Spleen (tissue), 13 donors: ENCODE measurements around the gene SMIM29. TPM values are rescaled to one million over a fixed set of nuclear protein-coding genes. Genes with fewer than 3 reads are reported as not detected.
A peak's percentile ranks its signal among the peaks of the same experiment; 100 is the strongest.

Source experiments
- DNase-seq: peaks from one replicate; pipeline ENCODE4 v3.0.0-alpha.2; 2020
- H3K27ac ChIP-seq, 8 donors: fragments of 200-600 bp; sonication (generic) in 7 of 8; 1 replicate in 4 of 8; 2 replicates in 4 of 8; pipeline versions ENCODE4 v1.5.0 to v1.8.0; 2016 to 2021; ENCODE audit warnings: inconsistent platforms in 4 of 8, mild to moderate bottlenecking in 4 of 8, moderate library complexity in 1 of 8
- H3K27me3 ChIP-seq, 7 donors: fragments of 200-600 bp; sonication (generic) in 6 of 7; replicated peaks in 1 of 7; 1 replicate in 4 of 7; 2 replicates in 3 of 7; pipeline versions ENCODE4 v1.5.0 to v1.8.0; 2016 to 2021; ENCODE audit warnings: inconsistent platforms in 3 of 7, mild to moderate bottlenecking in 1 of 7
- H3K36me3 ChIP-seq, 6 donors: fragments of 200-600 bp; sonication (generic) in 5 of 6; 1 replicate in 4 of 6; 2 replicates in 2 of 6; pipeline versions ENCODE4 v1.5.0 to v1.8.0; 2016 to 2021; ENCODE audit warnings: inconsistent platforms in 2 of 6
- H3K4me1 ChIP-seq, 6 donors: fragments of 200-600 bp; sonication (generic) in 5 of 6; 1 replicate in 3 of 6; 2 replicates in 3 of 6; pipeline versions ENCODE4 v1.5.0 to v1.8.0; 2016 to 2021; ENCODE audit warnings: inconsistent platforms in 3 of 6
- H3K4me3 ChIP-seq, 8 donors: fragments of 200-600 bp; sonication (generic) in 7 of 8; 1 replicate in 4 of 8; 2 replicates in 4 of 8; pipeline versions ENCODE4 v1.5.0 to v1.8.0; 2016 to 2021; ENCODE audit warnings: inconsistent platforms in 4 of 8, mild to moderate bottlenecking in 4 of 8, moderate library complexity in 2 of 8
- H3K9me3 ChIP-seq, 8 donors: fragments of 200-600 bp; sonication (generic) in 7 of 8; 1 replicate in 4 of 8; 2 replicates in 4 of 8; pipeline versions ENCODE4 v1.5.0 to v1.8.0; 2016 to 2021; ENCODE audit warnings: inconsistent platforms in 4 of 8
- CTCF ChIP-seq, 11 experiments: fragments of 200-600 bp in 7 of 11; fragments of 450-650 bp in 4 of 11; sonication (generic) in 4 of 11; IDR thresholded peaks in 8 of 11; conservative IDR thresholded peaks in 3 of 11; 1 replicate in 7 of 11; 2 replicates in 4 of 11; pipeline versions ENCODE4 v1.4.0 to v1.8.0; 2016 to 2021; ENCODE audit warnings: antibody characterized with exemption in 11 of 11, inconsistent platforms in 4 of 11, mild to moderate bottlenecking in 1 of 11
- POLR2A ChIP-seq, 3 donors: fragments of 450-650 bp; IDR thresholded peaks; one replicate each; pipeline ENCODE4 v1.5.1; 2017; ENCODE audit warnings: antibody characterized with exemption in 3 of 3, mild to moderate bottlenecking in 1 of 3
- POLR2AphosphoS5 ChIP-seq, 3 donors: sonication (generic); formaldehyde crosslinking; IDR thresholded peaks; one replicate each; pipeline ENCODE4 v1.5.1; 2017; ENCODE audit warnings: antibody characterized with exemption in 3 of 3
- WGBS, 5 donors: extraction: QIAGEN DNeasy Blood & Tissue Kit in 3 of 5; methylation state at CpG; one replicate each; pipeline versions ENCODE4 v1.1.5 to v1.1.7; 2013 to 2018; 5-methylcytosine and 5-hydroxymethylcytosine counted together
- intact Hi-C: fragments of 100-400 bp; cut with DNase I; formaldehyde crosslinking; loops from one replicate; pipeline ENCODE4 v1.15.0; 2023; ENCODE audit warnings: low total_unique reads
- long read RNA-seq, 2 donors: transcript quantifications; one replicate each; lab custom pipeline, GENCODE V29; 2026
- polyA plus RNA-seq, 3 donors: library from polyadenylated mRNA; stranded (reverse); fragments of 200-250 nt; gene quantifications; one replicate each; pipeline ENCODE4 v1.2.1, GENCODE V29; 2013
- total RNA-seq, 7 donors: library from RNA; depleted of rRNA in 3 of 7; stranded (reverse); fragments of >200 nt in 3 of 7; fragmentation: NEBNext Ultra II Directional in 4 of 7; extraction: Animal tissue kit (Norgen Biotek cat#: 25700) in 4 of 7; gene quantifications; one replicate each; pipeline versions ENCODE4 v1.1.0 to v1.2.1, GENCODE V29; 2016 to 2021
- donor health status: healthy with polysubstance abuse.
- donor health status: DM: no; HTN: no; CAD: no; lungs with moderate emphysema.
- donor health status: DM: no; HTN: no; CAD: no.
- donor health status: Bipolar disorder and iron deficiency.
- donor health status: healthy.
- donor health status: DM: no; HTN: no; CAD: no.
- donor health status: DM: yes; HTN: yes; CAD: no.

The SMIM29 gene
- total RNA-seq (10 to 100 TPM; 24.7 to 40.7 (median 33.9) TPM), polyA plus RNA-seq (10 to 100 TPM; 69.0 to 73.7 (median 71.5) TPM)
- long read RNA-seq, donor 1, transcript SMIM29-205 (5 exons, 1,297 nt) = major isoform, 8 of 11 reads
- long read RNA-seq, donor 1, partial matches to known transcripts = 0 of 11 reads
- long read RNA-seq, donor 1, other reads (novel, unspliced or antisense) = 0 of 11 reads
- long read RNA-seq, donor 2, partial matches to known transcripts = 0 of 5 reads
- long read RNA-seq, donor 2, other reads (novel, unspliced or antisense) = 0 of 5 reads

- Histone ChIP-seq H3K4me1 (peaks cover 18 to 59% (median 45%) of the 10 kb centered on the region in 6 donors), H3K36me3 (peaks cover 0 to 36% (median 0%) of the 10 kb centered on the region in 6 donors), H3K4me3 (peak within 1 kb of the TSS; percentile 64 to 90 (median 78)), H3K27ac (peak within 1 kb of the TSS; percentile 92 to 98 (median 94)), H3K9me3 (no peaks in the 10 kb centered on the region), H3K27me3 (no peaks in the 10 kb centered on the region)
- intact Hi-C loops = loop anchor here (2.0 kb wide), 2 partner anchors 144 to 166 kb away; partner anchors contain the start of gene NUDT3
- WGBS, 5 donors = 0% methylated on average over 13 to 79 of the region's 79 CpGs
- peak; percentile 88 to 95 (median 91) for TF ChIP-seq POLR2AphosphoS5 (IDR thresholded peaks at IDR 0.05)
- peak; percentile 98 to 100 (median 100) for TF ChIP-seq CTCF (IDR thresholded peaks at IDR 0.05 in 8 of 11, conservative IDR thresholded peaks at IDR 0.05 in 3 of 11)
- TF ChIP-seq POLR2A (IDR thresholded peaks at IDR 0.05) = no peak
- peak; percentile 100 for DNase-seq
These were observed at the start of gene SMIM29 for GRCh38 chr6:34248727-34249468. Gene SMIM29 (minus strand): TSS chr6:34249006. CDS start chr6:34247791, 1,215 bp downstream.

GRCh38 chr6:34295721-34296120 is 46.9 kb upstream of the SMIM29 start:
- Histone ChIP-seq H3K27me3 (no peaks in the 10 kb centered on the region), H3K36me3 (peaks cover 0 to 49% (median 24%) of the 10 kb centered on the region in 6 donors), H3K4me3 (no peak overlapping the region), H3K9me3 (no peaks in the 10 kb centered on the region), H3K4me1 (peaks cover 15 to 61% (median 42%) of the 10 kb centered on the region in 6 donors), H3K27ac (peak overlapping the region in 6 of 8 donors; percentile 17 to 71 (median 62))
- TF ChIP-seq POLR2AphosphoS5 (IDR thresholded peaks at IDR 0.05) = no peak
- no peak for TF ChIP-seq CTCF (IDR thresholded peaks at IDR 0.05 in 8 of 11, conservative IDR thresholded peaks at IDR 0.05 in 3 of 11)
- TF ChIP-seq POLR2A (IDR thresholded peaks at IDR 0.05) = no peak
- intact Hi-C loops = no loop called here
- WGBS, 5 donors = 29 to 40% (median 33%) methylated on average over 3 of the region's 3 CpGs
- DNase-seq = no peak

- Histone ChIP-seq H3K9me3 (no peaks in the 10 kb centered on the region), H3K36me3 (peaks cover 0 to 50% (median 25%) of the 10 kb centered on the region in 6 donors), H3K27me3 (no peaks in the 10 kb centered on the region), H3K27ac (no peak overlapping the region), H3K4me3 (no peak overlapping the region), H3K4me1 (peaks cover 18 to 55% (median 34%) of the 10 kb centered on the region in 6 donors)
- DNase-seq = no peak
- 94 to 98% (median 96%) methylated on average over 3 of the region's 3 CpGs for WGBS, 5 donors
- intact Hi-C loops = no loop called here
- TF ChIP-seq POLR2AphosphoS5 (IDR thresholded peaks at IDR 0.05) = no peak
- TF ChIP-seq POLR2A (IDR thresholded peaks at IDR 0.05) = no peak
- no peak for TF ChIP-seq CTCF (IDR thresholded peaks at IDR 0.05 in 8 of 11, conservative IDR thresholded peaks at IDR 0.05 in 3 of 11)
These were observed 44.1 kb upstream of the SMIM29 start for GRCh38 chr6:34292954-34293353.

GRCh38 chr6:34289137-34289536 is 40.3 kb upstream of the SMIM29 start:
- intact Hi-C loops = no loop called here
- 86 to 95% (median 92%) methylated on average over 11 of the region's 11 CpGs for WGBS, 5 donors
- H3K27me3 ChIP-seq = no peaks in the 10 kb centered on the region
- no peak for DNase-seq
- H3K4me3 ChIP-seq = no peak overlapping the region
- H3K36me3 ChIP-seq = peaks cover 0 to 60% (median 22%) of the 10 kb centered on the region in 6 donors
- H3K9me3 ChIP-seq = no peaks in the 10 kb centered on the region
- no peak for TF ChIP-seq CTCF (IDR thresholded peaks at IDR 0.05 in 8 of 11, conservative IDR thresholded peaks at IDR 0.05 in 3 of 11)
- no peak for TF ChIP-seq POLR2A (IDR thresholded peaks at IDR 0.05)
- no peak for TF ChIP-seq POLR2AphosphoS5 (IDR thresholded peaks at IDR 0.05)
- H3K4me1 ChIP-seq = peaks cover 12 to 56% (median 44%) of the 10 kb centered on the region in 6 donors
- peak overlapping the region in 6 of 8 donors; percentile 12 to 69 (median 40) for H3K27ac ChIP-seq
